Measurements from ENCODE around the gene BTG4. TPM values are rescaled to one million over a fixed set of nuclear protein-coding genes. Genes with fewer than 3 reads are reported as not detected.
A peak's percentile ranks its signal among the peaks of the same experiment; 100 is the strongest.

BTG4 gene
- total and polyA plus RNA-seq, 2 of the 8 experiments (the other 6 are each of a cell fraction or from before 2014, with no cell fraction given): 0.06 TPM; not detected in 1

DNA sequence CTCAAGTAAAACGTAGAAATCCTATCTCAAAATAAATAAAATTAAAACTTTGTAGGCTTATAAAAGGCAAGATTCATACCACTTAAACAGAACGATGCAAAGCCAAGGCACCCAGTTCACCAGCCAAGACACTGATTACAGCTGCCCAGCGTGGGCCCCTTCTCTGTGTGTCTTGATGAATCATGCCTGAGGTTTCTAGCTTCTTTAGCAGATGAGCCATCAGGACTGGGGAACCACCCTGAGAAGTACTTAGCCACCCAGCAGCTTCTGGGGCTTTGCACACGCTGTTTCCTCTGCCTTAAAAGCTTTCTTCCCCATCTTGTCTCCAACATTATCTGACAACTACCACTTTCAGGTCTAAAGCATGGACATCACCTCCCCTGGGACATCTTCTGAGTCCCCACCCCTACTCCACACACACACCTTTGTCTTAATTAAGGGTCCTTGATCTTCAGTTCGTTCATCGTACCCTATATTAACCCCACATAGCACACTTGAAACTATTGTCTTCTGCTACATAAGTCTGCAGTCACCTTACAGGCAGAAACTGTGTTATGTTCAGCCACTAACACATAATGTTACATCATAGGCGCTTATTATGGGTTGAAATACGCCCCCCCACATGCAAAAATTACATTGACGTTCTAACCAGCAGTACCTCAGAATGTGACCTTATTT, 19.6 kb upstream of the BTG4 start:
- Histone ChIP-seq H3K23ac (ENCODE audit: insufficient read length) (no peak overlapping the region), H4K91ac (replicated peaks; ENCODE audit: insufficient read length, low read length) (no peak overlapping the region), H3K79me1 (ENCODE audit: low read depth, low read length) (no peaks in the 10 kb centered on the region), H2AK5ac (ENCODE audit: low read depth, low read length) (no peak overlapping the region), H4K20me1 (replicated peaks in 1 of 2; ENCODE audit: control insufficient read depth in 1 of 2, insufficient read depth in 2 of 2, low read length in 2 of 2) (no peaks in the 10 kb centered on the region), H3K9ac (replicated peaks in 1 of 4; ENCODE audit: extremely low read depth in 1 of 4, low read depth in 3 of 4, low read length in 3 of 4) (no peak overlapping the region; a peak in 1 of 7 replicates), H3K9me3 (ENCODE audit: insufficient read depth in 2 of 2, low read depth in 1 of 2, low read length in 1 of 2) (no peaks in the 10 kb centered on the region), H2BK12ac (ENCODE audit: low read depth, low read length) (no peak overlapping the region), H3K4me2 (ENCODE audit: insufficient read depth in 1 of 2, low read depth in 2 of 2, low read length in 2 of 2) (no peak overlapping the region), H2BK120ac (replicated peaks; ENCODE audit: low read depth, low read length) (no peak overlapping the region), H3K36me3 (ENCODE audit: control insufficient read depth in 2 of 4, insufficient read depth in 4 of 4, low read length in 3 of 4) (no peaks in the 10 kb centered on the region), H3K4me3 (ENCODE audit: extremely low read depth in 1 of 4, insufficient read depth in 2 of 4, low read depth in 3 of 4, low read length in 4 of 4) (no peak overlapping the region), H3K27me3 (replicated peaks in 1 of 4; ENCODE audit: control insufficient read depth in 3 of 4, extremely low read depth in 1 of 4, insufficient read depth in 3 of 4, low read length in 3 of 4) (no peaks in the 10 kb centered on the region; a peak in 1 of 7 replicates), H3K79me2 (ENCODE audit: control insufficient read depth in 1 of 2, insufficient read depth in 2 of 2, low read length in 2 of 2) (no peaks in the 10 kb centered on the region), H3K4ac (replicated peaks; ENCODE audit: insufficient read length, low read depth, low read length) (no peak overlapping the region), H3K4me1 (replicated peaks in 1 of 4; ENCODE audit: control insufficient read depth in 3 of 4, insufficient read depth in 4 of 4, low read length in 3 of 4) (peaks cover 0 to 4% (median 0%) of the 10 kb centered on the region in 4 experiments; a peak in 1 of 7 replicates), H3K14ac (ENCODE audit: insufficient read length) (no peak overlapping the region), H4K8ac (ENCODE audit: extremely low read depth, insufficient read depth, low read length) (no peak overlapping the region), H2AFZ (ENCODE audit: low read length) (peak overlapping the region; percentile 66; the same call in 1 of the 2 replicates), H3K27ac (ENCODE audit: low read depth, low read length) (no peak overlapping the region), H2BK20ac (ENCODE audit: low read length) (no peak overlapping the region), H4K5ac (ENCODE audit: insufficient read length, low read depth, low read length) (no peak overlapping the region), H3K56ac (replicated peaks; ENCODE audit: insufficient read length, low read depth, low read length) (no peak overlapping the region), H2BK15ac (ENCODE audit: low read length) (no peak overlapping the region), H3K23me2 (ENCODE audit: low read depth, low read length) (no peaks in the 10 kb centered on the region), H2BK5ac (ENCODE audit: low read depth, low read length) (no peak overlapping the region), H3K18ac (ENCODE audit: extremely low read depth, low read length) (no peak overlapping the region; the same call in 1 of the 2 replicates)
- 82% methylated on average over 9 of the region's 9 CpGs; no CpG with 5 or more reads in 1 of the 2 experiments for WGBS, 2 experiments (ENCODE audit: extremely low coverage in 1 of 2, insufficient coverage in 1 of 2, insufficient read length in 1 of 2, insufficient replicate concordance in 2 of 2, low coverage in 1 of 2, low lambda C conversion rate in 2 of 2, missing lambda C conversion rate in 1 of 2)
- FAIRE-seq (no peak), DNase-seq (ENCODE audit: low read depth in 1 of 2, low spot score in 2 of 2) (no peak)
- ChIA-PET POLR2A (ENCODE audit: partially characterized antibody) (interaction anchor here (0.9 to 1.4 kb wide), 3 partner anchors 8 to 32 kb away, joined by 3 to 4 read pairs (median 3); no protein-coding TSS in a partner anchor), CTCF (ENCODE audit: partially characterized antibody) (interaction anchor here (0.8 to 2.3 kb wide), 4 partner anchors 18 to 303 kb away, joined by 3 to 6 read pairs (median 4); no protein-coding TSS in a partner anchor)
- TF ChIP-seq NRF1 (IDR thresholded peaks at IDR 0.05; ENCODE audit: low read depth, low read length) (no peak), CHD1 (IDR thresholded peaks at IDR 0.05; ENCODE audit: low read depth, low read length) (no peak), ZNF274 (IDR thresholded peaks at IDR 0.05; ENCODE audit: borderline replicate concordance, extremely low read depth, low read length) (no peak), RAD21 (IDR thresholded peaks at IDR 0.05 in 1 of 2, conservative IDR thresholded peaks at IDR 0.05 in 1 of 2; ENCODE audit: low read depth in 2 of 2, low read length in 2 of 2) (no peak), RNF2 (IDR thresholded peaks at IDR 0.05; ENCODE audit: borderline replicate concordance, low read depth, low read length, missing control alignments, poor library complexity, severe bottlenecking) (no peak), JUN (IDR thresholded peaks at IDR 0.05; ENCODE audit: low read depth, low read length) (no peak)
- TF ChIP-seq, protein P1, sequence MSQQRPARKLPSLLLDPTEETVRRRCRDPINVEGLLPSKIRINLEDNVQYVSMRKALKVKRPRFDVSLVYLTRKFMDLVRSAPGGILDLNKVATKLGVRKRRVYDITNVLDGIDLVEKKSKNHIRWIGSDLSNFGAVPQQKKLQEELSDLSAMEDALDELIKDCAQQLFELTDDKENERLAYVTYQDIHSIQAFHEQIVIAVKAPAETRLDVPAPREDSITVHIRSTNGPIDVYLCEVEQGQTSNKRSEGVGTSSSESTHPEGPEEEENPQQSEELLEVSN (IDR thresholded peaks at IDR 0.05): no peak

All from H1 (cell line).